RWPE2 (cell line): Measurements from ENCODE around the gene NCOA5.
"Not testable (repeated sequence)": the region's sequence is repeated elsewhere in the genome, so short reads cannot be mapped to it uniquely, and the experiment has no call there.

ENCODE experiments used
- ATAC-seq: fragments of 200-7000 bp; cut with Tn5 transposase; 3 replicates; pipeline ENCODE4 v1.9.1; 2021; ENCODE audit warnings: low read depth
- DNase-seq: peaks from one replicate; pipeline ENCODE4 v3.0.0-alpha.2; 2020; ENCODE audit warnings: low spot score
- H3K27ac ChIP-seq: fragments of 450-650 bp; 2 replicates; pipeline ENCODE4 v1.5.1; 2017; ENCODE audit warnings: mild to moderate bottlenecking; ENCODE audit not compliant: poor library complexity, severe bottlenecking
- H3K27me3 ChIP-seq: fragments of 250-450 bp; sonication (Bioruptor Pico); 2 replicates; pipeline ENCODE4 v1.5.1; 2021; ENCODE audit warnings: mild to moderate bottlenecking, moderate library complexity; ENCODE audit not compliant: insufficient read depth, poor library complexity, severe bottlenecking
- H3K36me3 ChIP-seq: fragments of 250-450 bp; sonication (Bioruptor Pico); 2 replicates; pipeline ENCODE4 v1.5.1; 2020; ENCODE audit warnings: low read depth, mild to moderate bottlenecking, moderate library complexity
- H3K4me1 ChIP-seq: fragments of 250-450 bp; sonication (Bioruptor Pico); 2 replicates; pipeline ENCODE4 v1.5.1; 2021; ENCODE audit warnings: mild to moderate bottlenecking, moderate library complexity; ENCODE audit not compliant: insufficient read depth, poor library complexity, severe bottlenecking
- H3K4me3 ChIP-seq: fragments of 250-450 bp; sonication (Bioruptor Pico); 2 replicates; pipeline ENCODE4 v1.5.1; 2021; ENCODE audit warnings: mild to moderate bottlenecking, moderate library complexity; ENCODE audit not compliant: severe bottlenecking
- H3K9me3 ChIP-seq: fragments of 250-450 bp; sonication (Bioruptor Pico); 2 replicates; pipeline ENCODE4 v1.5.1; 2021; ENCODE audit warnings: mild to moderate bottlenecking, moderate library complexity; ENCODE audit not compliant: severe bottlenecking
- TF ChIP-seq, protein P1 (sequence below): fragments of 450-650 bp; IDR thresholded peaks from one replicate; pipeline ENCODE4 v1.5.1; 2017; ENCODE audit warnings: mild to moderate bottlenecking, moderate library complexity; ENCODE audit not compliant: poor library complexity, severe bottlenecking

The NCOA5 gene

DNA sequence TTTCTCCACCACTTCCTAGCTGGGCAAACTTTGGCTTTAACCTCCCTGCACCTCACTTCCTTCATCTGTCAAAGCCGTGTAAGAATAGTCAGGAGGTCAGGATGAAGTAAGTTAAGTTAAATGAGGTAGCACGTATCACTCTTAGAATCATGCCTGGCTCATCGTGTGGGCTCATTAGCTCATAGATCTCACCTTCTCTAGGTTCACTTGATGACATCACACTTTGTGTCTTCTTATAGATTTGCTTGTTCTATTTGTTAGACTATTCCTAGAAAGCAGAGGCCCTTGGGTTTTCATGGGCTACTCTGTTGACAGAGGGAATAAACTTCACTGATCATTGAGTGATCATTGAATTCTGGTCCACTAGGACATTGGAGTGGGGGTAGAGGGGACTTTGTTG, 12.2 kb upstream of the NCOA5 start:
- no peak overlapping the region for H3K27ac ChIP-seq
- H3K27me3 ChIP-seq = peaks cover 54% of the 10 kb centered on the region
- DNase-seq (no peak), ATAC-seq (no peak)
- TF ChIP-seq, protein P1, sequence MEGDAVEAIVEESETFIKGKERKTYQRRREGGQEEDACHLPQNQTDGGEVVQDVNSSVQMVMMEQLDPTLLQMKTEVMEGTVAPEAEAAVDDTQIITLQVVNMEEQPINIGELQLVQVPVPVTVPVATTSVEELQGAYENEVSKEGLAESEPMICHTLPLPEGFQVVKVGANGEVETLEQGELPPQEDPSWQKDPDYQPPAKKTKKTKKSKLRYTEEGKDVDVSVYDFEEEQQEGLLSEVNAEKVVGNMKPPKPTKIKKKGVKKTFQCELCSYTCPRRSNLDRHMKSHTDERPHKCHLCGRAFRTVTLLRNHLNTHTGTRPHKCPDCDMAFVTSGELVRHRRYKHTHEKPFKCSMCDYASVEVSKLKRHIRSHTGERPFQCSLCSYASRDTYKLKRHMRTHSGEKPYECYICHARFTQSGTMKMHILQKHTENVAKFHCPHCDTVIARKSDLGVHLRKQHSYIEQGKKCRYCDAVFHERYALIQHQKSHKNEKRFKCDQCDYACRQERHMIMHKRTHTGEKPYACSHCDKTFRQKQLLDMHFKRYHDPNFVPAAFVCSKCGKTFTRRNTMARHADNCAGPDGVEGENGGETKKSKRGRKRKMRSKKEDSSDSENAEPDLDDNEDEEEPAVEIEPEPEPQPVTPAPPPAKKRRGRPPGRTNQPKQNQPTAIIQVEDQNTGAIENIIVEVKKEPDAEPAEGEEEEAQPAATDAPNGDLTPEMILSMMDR = no peak
- H3K4me1 ChIP-seq = no peaks in the 10 kb centered on the region
- no peaks in the 10 kb centered on the region for H3K9me3 ChIP-seq
- no peaks in the 10 kb centered on the region for H3K36me3 ChIP-seq
- H3K4me3 ChIP-seq = no peak overlapping the region

DNA sequence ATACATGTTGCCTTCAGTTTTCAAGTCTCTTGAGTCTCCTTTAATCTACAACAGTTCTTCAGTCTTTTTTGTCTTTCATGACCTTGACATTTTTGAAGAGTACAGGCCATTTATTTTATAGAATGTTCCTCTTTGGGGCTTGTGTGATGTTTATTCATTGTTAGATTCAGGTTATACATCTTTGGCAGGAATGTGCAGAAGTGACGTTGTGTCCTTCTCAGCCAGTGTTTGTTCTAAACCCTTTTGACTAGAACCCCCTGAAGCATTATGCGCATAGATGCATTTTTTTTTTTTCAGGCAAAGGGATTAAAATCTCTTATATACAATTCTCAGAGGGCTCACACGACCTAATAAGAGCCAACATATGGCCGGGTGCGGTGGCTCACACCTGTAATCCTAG, 11.2 kb upstream of the NCOA5 start:
- Histone ChIP-seq H3K4me3 (no peak overlapping the region), H3K36me3 (no peaks in the 10 kb centered on the region), H3K4me1 (no peaks in the 10 kb centered on the region), H3K27ac (no peak overlapping the region), H3K9me3 (no peaks in the 10 kb centered on the region), H3K27me3 (peaks cover 44% of the 10 kb centered on the region)
- DNase-seq = no peak
- no peak for ATAC-seq
- TF ChIP-seq, protein P1 = no peak

DNA sequence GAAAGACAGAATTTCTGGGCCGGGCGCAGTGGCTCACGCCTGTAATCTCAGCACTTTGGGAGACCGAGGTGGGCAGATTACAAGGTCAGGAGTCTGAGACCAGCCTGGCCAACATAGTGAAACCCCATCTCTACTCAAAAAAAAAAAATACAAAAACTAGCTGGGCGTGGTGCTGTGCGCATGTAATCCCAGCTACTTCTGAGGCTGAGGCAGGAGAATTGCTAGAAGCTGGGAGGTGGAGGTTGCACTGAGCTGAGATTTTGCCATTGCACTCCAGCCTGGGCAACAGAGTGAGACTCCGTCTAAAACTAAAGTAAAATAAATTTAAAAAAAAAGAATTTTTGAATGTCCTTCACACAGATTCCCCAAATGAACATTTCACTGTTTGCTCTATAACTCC, 10.7 kb upstream of the NCOA5 start:
- H3K27me3 ChIP-seq = peaks cover 40% of the 10 kb centered on the region
- not testable (repeated sequence) for ATAC-seq, H3K27ac ChIP-seq

DNA sequence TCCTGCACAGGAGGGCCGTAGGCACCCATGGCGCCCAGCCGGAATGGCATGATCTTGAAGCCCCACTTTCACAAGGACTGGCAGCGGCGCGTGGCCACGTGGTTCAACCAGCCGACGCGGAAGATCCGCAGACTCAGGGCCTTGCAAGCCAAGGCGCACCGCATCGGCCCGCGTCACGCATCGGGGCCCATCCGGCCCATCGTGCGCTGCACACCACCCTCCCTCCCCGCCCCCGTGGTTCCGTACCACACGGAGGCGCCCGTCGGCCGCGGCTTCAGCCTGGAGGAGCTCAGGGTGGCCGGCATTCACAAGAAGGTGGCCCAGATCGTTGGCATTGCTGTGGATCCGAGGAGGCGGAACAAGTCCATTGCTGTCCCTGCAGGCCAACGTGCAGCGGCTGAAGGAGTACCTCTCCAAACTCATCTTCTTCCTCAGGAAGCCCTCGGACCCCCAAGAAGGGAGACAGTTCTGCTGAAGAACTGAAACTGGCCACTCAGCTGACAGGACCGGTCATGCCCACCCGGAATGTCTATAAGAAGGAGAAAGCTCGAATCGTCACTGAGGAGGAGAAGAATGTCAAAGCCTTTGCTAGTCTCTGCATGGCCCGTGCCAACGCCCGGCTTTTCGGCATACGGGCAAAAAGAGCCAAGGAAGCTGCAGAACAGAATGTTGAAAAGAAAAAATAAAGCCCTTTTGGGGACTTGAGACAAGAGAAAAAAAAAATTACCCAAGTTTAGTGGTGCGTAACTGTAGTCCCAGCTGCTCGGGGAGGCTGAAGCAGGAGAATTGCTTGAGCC, 9.9 kb upstream of the NCOA5 start:
- H3K4me3 ChIP-seq = no peak overlapping the region
- H3K27ac ChIP-seq = no peak overlapping the region
- DNase-seq (no peak), ATAC-seq (peak; percentile 78)
- peaks cover 40% of the 10 kb centered on the region for H3K27me3 ChIP-seq
- no peaks in the 10 kb centered on the region for H3K4me1 ChIP-seq
- no peaks in the 10 kb centered on the region for H3K9me3 ChIP-seq
- TF ChIP-seq, protein P1 = peak; percentile 57
- no peaks in the 10 kb centered on the region for H3K36me3 ChIP-seq

More for the DNA sequence above, 10.7 kb upstream of the NCOA5 start:
- DNase-seq, H3K4me3 ChIP-seq, H3K36me3 ChIP-seq, H3K4me1 ChIP-seq, H3K9me3 ChIP-seq: not testable (repeated sequence)

DNA sequence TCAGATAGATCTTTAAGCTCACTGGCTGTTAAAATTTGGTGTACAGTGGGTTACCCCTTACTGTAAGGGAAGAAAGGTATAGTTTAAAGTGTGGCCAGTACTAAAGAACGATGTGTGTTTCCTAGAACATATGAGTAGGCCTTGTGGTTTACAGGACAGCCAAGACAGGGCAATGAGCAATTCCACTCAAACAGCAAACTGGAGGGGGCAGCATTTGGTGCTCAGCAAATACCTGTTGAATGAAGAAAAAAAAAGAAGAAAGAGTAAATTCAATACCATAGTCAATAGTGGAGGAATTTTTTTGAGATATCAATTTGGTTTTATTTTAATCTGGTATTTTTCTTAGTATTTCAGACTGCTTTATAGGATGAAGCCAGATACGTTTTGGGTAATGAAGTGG, 3.8 kb upstream of the NCOA5 start:
- ATAC-seq (no peak), DNase-seq (no peak)
- TF ChIP-seq, protein P1 = peak; percentile 28
- H3K27ac ChIP-seq = no peak overlapping the region
- H3K9me3 ChIP-seq = no peaks in the 10 kb centered on the region
- peaks cover 5% of the 10 kb centered on the region for H3K4me1 ChIP-seq
- H3K27me3 ChIP-seq = peaks cover 6% of the 10 kb centered on the region
- H3K36me3 ChIP-seq = no peaks in the 10 kb centered on the region
- no peak overlapping the region for H3K4me3 ChIP-seq

DNA sequence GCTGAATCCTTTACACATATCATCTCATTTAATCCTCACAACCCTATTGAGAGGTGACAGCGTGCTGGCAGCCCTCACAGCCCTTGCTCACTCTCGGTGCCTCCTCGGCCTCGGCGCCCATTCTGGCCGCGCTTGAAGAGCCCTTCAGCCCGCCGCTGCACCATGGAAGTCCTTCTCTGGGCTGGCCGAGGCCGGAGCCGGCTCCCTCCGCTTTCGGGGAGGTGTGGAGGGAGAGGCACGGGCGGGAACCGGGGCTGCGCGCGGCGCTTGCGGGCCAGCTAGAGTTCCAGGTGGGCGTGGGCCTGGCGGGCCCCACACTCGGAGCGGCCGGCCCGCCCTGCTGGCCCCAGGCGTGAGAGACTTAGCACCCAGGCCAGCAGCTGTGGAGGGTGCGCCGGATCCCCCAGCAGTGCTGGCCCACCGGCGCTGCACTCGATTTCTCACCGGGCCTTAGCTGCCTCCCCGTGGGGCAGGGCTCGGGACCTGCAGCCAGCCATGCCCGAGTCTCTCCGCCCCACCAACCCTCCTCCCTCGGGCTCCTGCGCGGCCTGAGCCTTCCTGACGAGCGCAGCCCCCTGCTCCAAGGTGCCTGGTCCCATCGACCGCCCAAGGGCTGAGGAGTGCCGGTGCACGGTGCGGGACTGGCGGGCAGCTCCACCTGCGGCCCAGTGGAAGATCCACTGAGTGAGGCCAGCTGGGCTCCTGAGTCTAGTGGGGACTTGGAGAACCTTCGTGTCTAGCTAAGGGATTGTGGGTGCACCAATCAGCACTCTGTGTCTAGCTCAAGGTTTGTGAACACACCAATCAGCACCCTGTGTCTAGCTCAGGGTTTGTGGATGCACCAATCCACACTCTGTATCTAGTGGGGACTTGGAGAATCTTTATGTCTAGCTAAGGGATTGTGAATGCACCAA, 2.1 kb upstream of the NCOA5 start:
- not testable (repeated sequence) for H3K36me3 ChIP-seq, ATAC-seq, H3K4me3 ChIP-seq, H3K27me3 ChIP-seq, H3K9me3 ChIP-seq, H3K27ac ChIP-seq
- peaks cover 20% of the 10 kb centered on the region for H3K4me1 ChIP-seq
- peak; percentile 85 for DNase-seq
